HG03066 (cell line): ENCODE measurements around the gene ERGIC2.
A peak's percentile ranks its signal among the peaks of the same experiment; 100 is the strongest.

Experiments used
- ATAC-seq: cut with Tn5 transposase; IDR thresholded peaks from one replicate; pipeline ENCODE4 v1.9.1; 2021; ENCODE audit warnings: low read depth; ENCODE audit not compliant: unreplicated experiment

Gene ERGIC2

GRCh38 chr12:29382251-29382650, 1.3 kb upstream of the ERGIC2 start:
- ATAC-seq, result no peak

GRCh38 chr12:29376118-29376517, 4.9 kb downstream of the ERGIC2 start:
- ATAC-seq, result no peak

- ATAC-seq, result no peak
Observed at GRCh38 chr12:29374913-29375312, 6.1 kb downstream of the ERGIC2 start.

- ATAC-seq, result no peak
Observed at GRCh38 chr12:29374012-29374411, 7.0 kb downstream of the ERGIC2 start.

- no peak for ATAC-seq
Observed at GRCh38 chr12:29365091-29365490, 15.9 kb downstream of the ERGIC2 start.

GRCh38 chr12:29354954-29355353, 26.0 kb downstream of the ERGIC2 start:
- ATAC-seq, result no peak

GRCh38 chr12:29350080-29350479, 30.9 kb downstream of the ERGIC2 start:
- ATAC-seq, result no peak

GRCh38 chr12:29346769-29347421, 34.1 kb downstream of the ERGIC2 start:
- no peak for ATAC-seq

- no peak for ATAC-seq
Observed at GRCh38 chr12:29343022-29343799, 37.8 kb downstream of the ERGIC2 start.

- ATAC-seq, result no peak
Observed at GRCh38 chr12:29337325-29337724, 43.6 kb downstream of the ERGIC2 start.

GRCh38 chr12:29334937-29335336, 46.0 kb downstream of the ERGIC2 start:
- ATAC-seq, result no peak

- no peak for ATAC-seq
Observed at GRCh38 chr12:29333178-29333577, 47.8 kb downstream of the ERGIC2 start.

GRCh38 chr12:29329411-29329810, 51.6 kb downstream of the ERGIC2 start:
- ATAC-seq, result no peak

GRCh38 chr12:29322157-29322556, 58.8 kb downstream of the ERGIC2 start:
- ATAC-seq, result no peak

- ATAC-seq, result no peak
Observed at GRCh38 chr12:29320295-29321085, 60.5 kb downstream of the ERGIC2 start.

GRCh38 chr12:29317556-29318363, 63.2 kb downstream of the ERGIC2 start:
- peak; percentile 99 for ATAC-seq

GRCh38 chr12:29316752-29317151, 64.2 kb downstream of the ERGIC2 start:
- ATAC-seq, result no peak

- no peak for ATAC-seq
Observed at GRCh38 chr12:29314416-29314815, 66.6 kb downstream of the ERGIC2 start.

GRCh38 chr12:29310899-29311298, 70.1 kb downstream of the ERGIC2 start:
- ATAC-seq, result no peak

GRCh38 chr12:29309320-29309902, 71.6 kb downstream of the ERGIC2 start:
- ATAC-seq, result no peak
